Gastroesophageal sphincter (tissue), 3 donors: ENCODE measurements around the gene ASF1A.

Source experiments
- EP300 ChIP-seq: sonication (generic); formaldehyde crosslinking; IDR thresholded peaks from one replicate; pipeline ENCODE4 v1.6.1; 2017; ENCODE audit warnings: antibody characterized with exemption, mild to moderate bottlenecking
- POLR2A ChIP-seq, 2 donors: fragments of 450-650 bp; IDR thresholded peaks; one replicate each; pipeline ENCODE4 v1.6.1; 2017; ENCODE audit warnings: antibody characterized with exemption in 2 of 2, mild to moderate bottlenecking in 2 of 2, moderate library complexity in 1 of 2
- POLR2AphosphoS5 ChIP-seq: sonication (generic); formaldehyde crosslinking; IDR thresholded peaks from one replicate; pipeline ENCODE4 v1.6.1; 2017; ENCODE audit warnings: antibody characterized with exemption
- TF ChIP-seq, protein P1 (sequence below), 4 experiments: fragments of 200-600 bp in 2 of 4; fragments of 450-650 bp in 2 of 4; sonication (generic) in 1 of 4; IDR thresholded peaks; one replicate each; pipeline ENCODE4 v1.5.1; 2017 to 2019; ENCODE audit warnings: antibody characterized with exemption in 4 of 4, mild to moderate bottlenecking in 2 of 4, moderate library complexity in 2 of 4

GRCh38 chr6:118859517-118860064 lies 34.4 kb upstream of the ASF1A start:
- TF ChIP-seq, protein P1, sequence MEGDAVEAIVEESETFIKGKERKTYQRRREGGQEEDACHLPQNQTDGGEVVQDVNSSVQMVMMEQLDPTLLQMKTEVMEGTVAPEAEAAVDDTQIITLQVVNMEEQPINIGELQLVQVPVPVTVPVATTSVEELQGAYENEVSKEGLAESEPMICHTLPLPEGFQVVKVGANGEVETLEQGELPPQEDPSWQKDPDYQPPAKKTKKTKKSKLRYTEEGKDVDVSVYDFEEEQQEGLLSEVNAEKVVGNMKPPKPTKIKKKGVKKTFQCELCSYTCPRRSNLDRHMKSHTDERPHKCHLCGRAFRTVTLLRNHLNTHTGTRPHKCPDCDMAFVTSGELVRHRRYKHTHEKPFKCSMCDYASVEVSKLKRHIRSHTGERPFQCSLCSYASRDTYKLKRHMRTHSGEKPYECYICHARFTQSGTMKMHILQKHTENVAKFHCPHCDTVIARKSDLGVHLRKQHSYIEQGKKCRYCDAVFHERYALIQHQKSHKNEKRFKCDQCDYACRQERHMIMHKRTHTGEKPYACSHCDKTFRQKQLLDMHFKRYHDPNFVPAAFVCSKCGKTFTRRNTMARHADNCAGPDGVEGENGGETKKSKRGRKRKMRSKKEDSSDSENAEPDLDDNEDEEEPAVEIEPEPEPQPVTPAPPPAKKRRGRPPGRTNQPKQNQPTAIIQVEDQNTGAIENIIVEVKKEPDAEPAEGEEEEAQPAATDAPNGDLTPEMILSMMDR (IDR thresholded peaks at IDR 0.05), result no peak
- TF ChIP-seq POLR2A (IDR thresholded peaks at IDR 0.05) (no peak), POLR2AphosphoS5 (no peak), EP300 (no peak)
